ENCODE data around the gene WSCD1. TPM values are rescaled to one million over a fixed set of nuclear protein-coding genes. Genes with fewer than 3 reads are reported as not detected.

WSCD1 gene
- total RNA-seq, 1 donor from 2014 or later = 0.62 TPM

GRCh38 chr17:6066183-6066948 is 3.8 kb upstream of the WSCD1 start:
- DNase-seq (ENCODE audit: low spot score) = no peak
- Mint-ChIP-seq H3K4me3 (ENCODE audit: low read depth) (no peak overlapping the region), H3K27me3 (ENCODE audit: low read depth) (peaks cover 35% of the 10 kb centered on the region), H3K4me1 (ENCODE audit: low read depth) (peaks cover 6% of the 10 kb centered on the region), H3K36me3 (ENCODE audit: low read depth) (no peaks in the 10 kb centered on the region), H3K27ac (no peak overlapping the region), H3K9me3 (no peaks in the 10 kb centered on the region)
- intact Hi-C loops (cut with micrococcal nuclease) = no loop called here

GRCh38 chr17:6067060-6067459 is 3.1 kb upstream of the WSCD1 start:
- no peaks in the 10 kb centered on the region for H3K36me3 Mint-ChIP-seq (ENCODE audit: low read depth)
- H3K4me1 Mint-ChIP-seq (ENCODE audit: low read depth) = peaks cover 6% of the 10 kb centered on the region
- H3K9me3 Mint-ChIP-seq = no peaks in the 10 kb centered on the region
- intact Hi-C loops (cut with micrococcal nuclease) = no loop called here
- no peak overlapping the region for H3K4me3 Mint-ChIP-seq (ENCODE audit: low read depth)
- no peak for DNase-seq (ENCODE audit: low spot score)
- no peak overlapping the region for H3K27ac Mint-ChIP-seq
- H3K27me3 Mint-ChIP-seq (ENCODE audit: low read depth) = peaks cover 41% of the 10 kb centered on the region

DNA sequence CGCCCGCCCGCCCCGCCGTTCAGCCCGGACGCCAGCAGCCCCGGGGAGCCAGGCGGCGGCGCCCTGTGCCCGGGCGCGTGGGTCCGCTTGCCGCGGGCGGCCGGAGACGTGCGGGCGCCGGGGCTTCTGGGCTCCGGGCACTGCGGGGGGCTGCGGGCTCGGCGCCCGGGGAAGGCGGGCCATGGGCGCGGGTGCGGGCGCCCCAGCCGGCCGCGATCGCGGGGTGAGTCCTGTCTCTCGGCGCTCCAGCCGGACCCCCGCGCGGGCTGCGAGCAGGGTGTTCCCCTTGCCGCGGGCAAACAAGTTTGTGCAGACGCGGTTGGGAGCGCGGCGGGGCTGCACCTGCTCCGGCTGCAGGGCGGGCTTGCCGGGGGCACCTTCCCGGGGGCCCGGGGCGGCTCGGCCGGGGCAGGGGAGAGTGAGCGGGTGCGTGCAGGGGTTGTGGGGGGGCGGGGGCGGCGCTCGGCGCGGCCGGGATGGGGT is 292 bp downstream of the WSCD1 start:
- intact Hi-C loops (cut with micrococcal nuclease) = no loop called here
- H3K27me3 Mint-ChIP-seq (ENCODE audit: low read depth) = peaks cover 49% of the 10 kb centered on the region
- no peak overlapping the region for H3K4me3 Mint-ChIP-seq (ENCODE audit: low read depth)
- H3K27ac Mint-ChIP-seq = no peak overlapping the region
- H3K4me1 Mint-ChIP-seq (ENCODE audit: low read depth) = peaks cover 6% of the 10 kb centered on the region
- no peak for DNase-seq (ENCODE audit: low spot score)
- no peaks in the 10 kb centered on the region for H3K9me3 Mint-ChIP-seq
- no peaks in the 10 kb centered on the region for H3K36me3 Mint-ChIP-seq (ENCODE audit: low read depth)

- peaks cover 47% of the 10 kb centered on the region for H3K27me3 Mint-ChIP-seq (ENCODE audit: low read depth)
Measured at GRCh38 chr17:6070913-6071511, 833 bp downstream of the WSCD1 start.

GRCh38 chr17:6071528-6072065 is 1.4 kb downstream of the WSCD1 start:
- H3K4me3 Mint-ChIP-seq (ENCODE audit: low read depth) = no peak overlapping the region
- H3K27me3 Mint-ChIP-seq (ENCODE audit: low read depth) = peaks cover 47% of the 10 kb centered on the region
- no peak for DNase-seq (ENCODE audit: low spot score)
- intact Hi-C loops (cut with micrococcal nuclease) = no loop called here
- peaks cover 6% of the 10 kb centered on the region for H3K4me1 Mint-ChIP-seq (ENCODE audit: low read depth)
- no peaks in the 10 kb centered on the region for H3K36me3 Mint-ChIP-seq (ENCODE audit: low read depth)
- no peaks in the 10 kb centered on the region for H3K9me3 Mint-ChIP-seq
- no peak overlapping the region for H3K27ac Mint-ChIP-seq

More at GRCh38 chr17:6070913-6071511, 833 bp downstream of the WSCD1 start:
- DNase-seq (ENCODE audit: low spot score) = no peak
- Mint-ChIP-seq H3K9me3 (no peaks in the 10 kb centered on the region), H3K27ac (no peak overlapping the region), H3K4me1 (ENCODE audit: low read depth) (peaks cover 6% of the 10 kb centered on the region), H3K36me3 (ENCODE audit: low read depth) (no peaks in the 10 kb centered on the region), H3K4me3 (ENCODE audit: low read depth) (no peak overlapping the region)
- intact Hi-C loops (cut with micrococcal nuclease) = no loop called here

GRCh38 chr17:6072157-6072556 is 2.0 kb downstream of the WSCD1 start:
- no peaks in the 10 kb centered on the region for H3K9me3 Mint-ChIP-seq
- no peaks in the 10 kb centered on the region for H3K36me3 Mint-ChIP-seq (ENCODE audit: low read depth)
- no peak overlapping the region for H3K4me3 Mint-ChIP-seq (ENCODE audit: low read depth)
- peaks cover 6% of the 10 kb centered on the region for H3K4me1 Mint-ChIP-seq (ENCODE audit: low read depth)
- intact Hi-C loops (cut with micrococcal nuclease) = no loop called here
- no peak overlapping the region for H3K27ac Mint-ChIP-seq
- H3K27me3 Mint-ChIP-seq (ENCODE audit: low read depth) = peaks cover 45% of the 10 kb centered on the region
- DNase-seq (ENCODE audit: low spot score) = no peak

DNA sequence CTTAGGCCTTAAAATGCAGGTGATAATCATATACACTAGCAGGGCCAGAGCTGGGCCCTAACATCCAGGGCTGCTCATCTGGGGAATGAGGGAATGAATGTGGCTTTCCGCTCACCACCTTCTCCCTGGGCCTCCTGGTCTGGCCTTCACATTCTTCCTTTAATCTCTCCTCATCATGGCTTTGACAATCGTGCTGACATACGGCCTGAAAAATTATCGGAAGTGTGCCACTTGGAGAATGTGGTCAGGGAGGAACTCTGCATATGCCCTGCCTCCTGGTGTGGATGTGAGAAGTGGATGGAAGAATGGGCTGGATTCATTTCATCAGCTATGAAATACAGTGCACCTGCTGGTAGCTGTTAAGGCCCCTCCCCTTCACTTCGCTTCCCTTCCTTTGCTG is 2.4 kb downstream of the WSCD1 start:
- Mint-ChIP-seq H3K27me3 (ENCODE audit: low read depth) (peaks cover 40% of the 10 kb centered on the region), H3K4me1 (ENCODE audit: low read depth) (peaks cover 6% of the 10 kb centered on the region), H3K9me3 (no peaks in the 10 kb centered on the region), H3K4me3 (ENCODE audit: low read depth) (no peak overlapping the region), H3K36me3 (ENCODE audit: low read depth) (no peaks in the 10 kb centered on the region), H3K27ac (no peak overlapping the region)
- intact Hi-C loops (cut with micrococcal nuclease) = no loop called here
- no peak for DNase-seq (ENCODE audit: low spot score)

DNA sequence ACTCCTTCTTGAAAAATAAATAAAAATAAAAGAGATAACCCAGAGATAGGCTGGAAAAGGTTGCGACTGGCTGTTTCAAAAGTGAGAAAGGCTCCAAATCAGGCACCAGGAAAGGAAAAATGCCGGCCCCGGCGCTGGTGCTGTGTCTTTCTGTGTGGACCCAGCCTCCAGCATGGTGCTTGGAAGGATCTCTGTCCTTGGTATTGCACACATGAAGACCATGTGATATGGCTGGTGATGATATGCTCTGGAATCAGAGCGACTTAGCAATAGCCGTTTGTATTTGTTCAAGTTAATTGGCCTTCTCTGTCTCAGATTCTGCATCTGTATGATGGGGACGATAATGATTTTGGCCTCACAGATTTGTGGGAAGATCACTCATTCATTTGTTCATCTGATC is 3.4 kb downstream of the WSCD1 start:
- H3K9me3 Mint-ChIP-seq = no peaks in the 10 kb centered on the region
- intact Hi-C loops (cut with micrococcal nuclease) = no loop called here
- no peak for DNase-seq (ENCODE audit: low spot score)
- no peak overlapping the region for H3K27ac Mint-ChIP-seq
- no peak overlapping the region for H3K4me3 Mint-ChIP-seq (ENCODE audit: low read depth)
- H3K4me1 Mint-ChIP-seq (ENCODE audit: low read depth) = peaks cover 6% of the 10 kb centered on the region
- no peaks in the 10 kb centered on the region for H3K36me3 Mint-ChIP-seq (ENCODE audit: low read depth)
- peaks cover 32% of the 10 kb centered on the region for H3K27me3 Mint-ChIP-seq (ENCODE audit: low read depth)

DNA sequence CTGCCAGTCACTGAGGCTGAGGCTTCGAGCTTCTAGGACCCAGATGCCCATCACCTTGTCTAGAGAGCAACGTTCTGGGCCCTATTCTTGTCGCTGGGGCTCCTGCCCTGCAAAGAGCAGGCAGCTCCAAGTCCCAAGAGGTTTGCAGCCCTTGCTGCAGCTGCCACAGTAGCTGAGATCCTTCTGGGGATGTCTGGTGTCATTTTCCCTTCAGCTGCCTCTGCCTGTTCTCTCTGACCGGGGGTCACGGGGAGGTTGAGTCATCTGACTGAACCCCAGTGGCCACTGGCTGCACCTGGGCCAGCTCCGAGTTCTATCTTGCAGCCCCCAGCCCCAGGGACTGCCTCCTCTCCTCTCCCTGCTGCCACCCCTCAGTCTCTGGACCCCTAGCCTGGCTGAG is 4.9 kb downstream of the WSCD1 start:
- Mint-ChIP-seq H3K4me1 (ENCODE audit: low read depth) (no peaks in the 10 kb centered on the region), H3K27ac (no peak overlapping the region), H3K27me3 (ENCODE audit: low read depth) (peaks cover 18% of the 10 kb centered on the region), H3K36me3 (ENCODE audit: low read depth) (no peaks in the 10 kb centered on the region), H3K9me3 (no peaks in the 10 kb centered on the region), H3K4me3 (ENCODE audit: low read depth) (no peak overlapping the region)
- intact Hi-C loops (cut with micrococcal nuclease) = no loop called here
- no peak for DNase-seq (ENCODE audit: low spot score)

DNA sequence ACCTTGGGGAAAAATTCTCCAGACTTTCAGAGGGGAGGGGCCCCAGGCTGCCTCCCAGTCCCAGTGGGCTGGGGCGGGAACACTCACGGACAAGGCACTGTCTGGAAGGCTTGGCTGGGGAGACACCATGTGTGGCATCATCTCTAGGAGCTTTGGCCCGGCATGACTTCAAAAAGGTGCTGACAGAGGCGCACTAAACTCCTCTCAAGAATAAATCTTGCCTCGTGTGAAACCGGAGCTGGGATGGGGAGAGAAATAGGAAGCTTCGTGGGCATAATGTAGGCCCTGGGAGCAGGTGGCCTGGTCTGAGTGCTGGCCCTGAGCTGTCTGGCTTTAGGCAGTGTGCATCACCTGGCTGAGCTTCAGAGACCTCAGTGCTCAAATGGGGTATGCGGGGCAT is 5.7 kb downstream of the WSCD1 start:
- DNase-seq (ENCODE audit: low spot score) = no peak
- Mint-ChIP-seq H3K36me3 (ENCODE audit: low read depth) (no peaks in the 10 kb centered on the region), H3K4me1 (ENCODE audit: low read depth) (no peaks in the 10 kb centered on the region), H3K4me3 (ENCODE audit: low read depth) (no peak overlapping the region), H3K27ac (no peak overlapping the region), H3K9me3 (no peaks in the 10 kb centered on the region), H3K27me3 (ENCODE audit: low read depth) (peaks cover 18% of the 10 kb centered on the region)
- intact Hi-C loops (cut with micrococcal nuclease) = no loop called here

DNA sequence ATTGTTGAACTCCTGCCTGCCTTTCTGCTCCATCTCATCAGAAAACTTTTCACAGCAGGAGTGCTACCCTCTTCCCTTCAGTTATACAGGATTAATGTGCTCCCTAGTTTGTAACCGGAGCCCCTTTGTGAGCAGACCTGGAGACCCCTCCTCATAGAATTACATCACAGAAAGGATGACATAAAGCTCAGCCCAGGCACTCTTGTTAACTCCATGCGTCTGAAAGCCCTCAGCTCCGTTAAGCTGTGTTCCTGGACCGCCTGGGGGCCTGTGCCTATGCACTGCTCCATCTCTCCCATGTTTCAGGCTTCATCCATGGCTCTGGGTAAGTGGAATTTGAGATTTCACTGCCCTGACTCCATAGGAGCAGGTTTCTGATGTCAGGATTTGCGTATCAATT is 7.6 kb downstream of the WSCD1 start:
- Mint-ChIP-seq H3K4me3 (ENCODE audit: low read depth) (no peak overlapping the region), H3K27ac (no peak overlapping the region), H3K9me3 (no peaks in the 10 kb centered on the region), H3K4me1 (ENCODE audit: low read depth) (no peaks in the 10 kb centered on the region), H3K27me3 (ENCODE audit: low read depth) (peaks cover 6% of the 10 kb centered on the region), H3K36me3 (ENCODE audit: low read depth) (no peaks in the 10 kb centered on the region)
- DNase-seq (ENCODE audit: low spot score) = no peak
- intact Hi-C loops (cut with micrococcal nuclease) = no loop called here

- Mint-ChIP-seq H3K27ac (no peak overlapping the region), H3K4me1 (ENCODE audit: low read depth) (no peaks in the 10 kb centered on the region), H3K4me3 (ENCODE audit: low read depth) (no peak overlapping the region), H3K36me3 (ENCODE audit: low read depth) (no peaks in the 10 kb centered on the region), H3K27me3 (ENCODE audit: low read depth) (peaks cover 3% of the 10 kb centered on the region), H3K9me3 (no peaks in the 10 kb centered on the region)
- intact Hi-C loops (cut with micrococcal nuclease) = no loop called here
- no peak for DNase-seq (ENCODE audit: low spot score)
Measured at GRCh38 chr17:6078458-6078871, 8.3 kb downstream of the WSCD1 start.

DNA sequence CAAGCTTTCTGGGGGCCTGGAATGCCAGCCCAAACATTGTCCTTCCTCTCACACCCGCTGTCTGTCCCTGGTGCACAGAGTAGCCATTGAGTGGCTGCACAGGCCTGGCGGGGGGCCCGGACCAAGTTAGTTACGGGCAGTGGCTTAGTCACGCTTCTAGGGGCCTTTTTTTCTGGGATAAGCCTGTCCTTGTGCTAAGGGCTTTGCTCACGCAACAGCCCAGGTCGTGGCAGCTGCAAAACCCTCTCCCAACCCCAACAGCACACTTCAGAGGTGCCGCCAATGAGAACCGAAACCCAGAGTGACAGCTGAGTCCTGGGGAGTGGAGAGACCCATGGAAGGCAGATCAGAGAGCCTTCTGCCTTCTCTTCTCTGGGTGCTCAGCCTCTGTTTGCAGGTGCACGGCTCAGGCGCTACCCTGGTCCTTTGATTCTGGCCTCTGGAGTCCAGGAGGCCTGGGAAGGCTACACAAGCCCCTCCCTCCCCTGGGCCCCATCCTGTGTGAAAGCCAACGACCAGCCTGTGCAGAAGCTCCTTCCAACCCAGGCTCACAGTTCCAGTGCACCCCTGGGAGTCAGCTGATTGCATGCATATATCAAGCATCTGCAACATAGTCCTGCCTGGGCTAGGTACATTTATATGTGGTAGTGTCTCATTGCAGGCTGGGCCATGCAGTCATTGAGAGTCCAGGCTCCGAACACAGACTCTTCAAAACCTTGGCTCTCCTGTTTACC is 9.1 kb downstream of the WSCD1 start:
- Mint-ChIP-seq H3K9me3 (no peaks in the 10 kb centered on the region), H3K4me1 (ENCODE audit: low read depth) (no peaks in the 10 kb centered on the region), H3K27ac (no peak overlapping the region), H3K36me3 (ENCODE audit: low read depth) (no peaks in the 10 kb centered on the region), H3K27me3 (ENCODE audit: low read depth) (no peaks in the 10 kb centered on the region), H3K4me3 (ENCODE audit: low read depth) (no peak overlapping the region)
- no peak for DNase-seq (ENCODE audit: low spot score)
- intact Hi-C loops (cut with micrococcal nuclease) = no loop called here
